GM12891 (cell line): ENCODE data around the gene LHFPL5. TPM values are rescaled to one million over a fixed set of nuclear protein-coding genes. Genes with fewer than 3 reads are reported as not detected.

Experiments used
- DNase-seq: peaks from one replicate; pipeline ENCODE4 v3.0.0; 2011; ENCODE audit warnings: low spot score; ENCODE audit not compliant: insufficient read length
- FAIRE-seq: peaks from 2 replicates; lab custom pipeline; 2011; peaks lifted over from hg19 to GRCh38; lab: Jason Lieb, UNC
- PAX5 ChIP-seq: IDR thresholded peaks from 2 replicates; pipeline ENCODE4 v1.6.1; 2011; ENCODE audit warnings: low read length, moderate library complexity, mild to moderate bottlenecking; ENCODE audit not compliant: insufficient read depth, severe bottlenecking
- POLR2A ChIP-seq: IDR thresholded peaks from 2 replicates; pipeline ENCODE4 v1.6.1; 2011; ENCODE audit warnings: low read depth, low read length, control low read depth
- POLR2AphosphoS5 ChIP-seq: IDR thresholded peaks from 2 replicates; pipeline ENCODE4 v1.6.1; 2011; ENCODE audit warnings: low read depth, low read length, control low read depth
- POU2F2 ChIP-seq: IDR thresholded peaks from 2 replicates; pipeline ENCODE4 v1.6.1; 2011; ENCODE audit warnings: low read depth, mild to moderate bottlenecking, control low read depth, low read length, moderate library complexity
- SPI1 ChIP-seq: IDR thresholded peaks from 2 replicates; pipeline ENCODE4 v1.6.1; 2011; ENCODE audit warnings: low read depth, low read length, control low read depth
- TAF1 ChIP-seq: IDR thresholded peaks from 2 replicates; pipeline ENCODE4 v1.6.1; 2011; ENCODE audit warnings: low read depth, low read length, control low read depth
- polyA plus RNA-seq: library from polyadenylated mRNA; unstranded; fragments of >200 nt; gene quantifications from one replicate; pipeline ENCODE4 v1.2.1, GENCODE V29; 2012; ENCODE audit warnings: low read depth, missing spikeins, inconsistent platforms; ENCODE audit not compliant: missing spikeins

The LHFPL5 gene
- not detected for polyA plus RNA-seq

DNA sequence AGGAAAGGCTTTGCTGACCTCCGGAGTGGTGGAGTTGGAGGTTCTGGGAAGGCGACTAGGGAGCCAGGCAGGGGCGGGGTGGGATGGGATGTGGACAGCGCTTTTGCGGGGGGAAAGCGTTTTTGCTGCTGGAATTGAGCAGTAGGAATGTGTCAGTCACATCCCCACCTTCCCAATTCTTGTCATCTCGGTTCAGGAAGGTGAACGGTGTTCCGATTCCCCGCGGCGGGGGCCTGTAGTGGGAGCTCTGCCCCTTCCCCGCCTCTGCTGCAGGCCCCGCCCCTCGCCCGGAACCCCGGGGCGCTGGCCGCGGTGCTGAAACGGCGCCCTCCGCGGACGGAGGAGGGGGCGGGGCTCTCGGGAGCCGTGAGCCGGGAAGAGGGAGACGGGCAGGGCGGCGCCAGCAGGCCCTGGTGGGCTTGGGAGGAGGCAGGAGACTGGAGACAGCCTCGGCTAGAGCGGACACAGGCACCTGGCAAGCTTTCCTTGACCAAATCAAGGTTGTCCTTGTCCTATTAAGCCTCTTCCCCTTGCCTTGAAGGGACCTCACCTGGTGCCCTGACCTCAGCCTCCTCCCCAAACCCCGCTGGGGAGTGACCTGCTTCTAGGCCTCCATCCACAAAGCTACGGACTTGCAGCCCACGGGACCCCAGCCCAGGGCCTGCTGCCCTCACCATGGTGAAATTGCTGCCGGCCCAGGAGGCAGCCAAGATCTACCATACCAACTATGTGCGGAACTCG lies at the start of gene LHFPL5:
LHFPL5 (plus strand) TSS at position 357 of the 741 bp plus-strand sequence; CDS start at position 676, 319 bp downstream.
- FAIRE-seq (no peak), DNase-seq (peak; percentile 82)
- TF ChIP-seq POLR2A (no peak), SPI1 (no peak), PAX5 (no peak), TAF1 (no peak), POLR2AphosphoS5 (no peak), POU2F2 (no peak)

GRCh38 chr6:35757456-35758123 lies 47.6 kb upstream of the LHFPL5 start:
- 0 out of 2 replicates have a peak, but pooled peaks have one; percentile 32 for TF ChIP-seq SPI1
- TF ChIP-seq POLR2AphosphoS5 = no peak
- DNase-seq = peak; percentile 49
- FAIRE-seq = peak; percentile 75

DNA sequence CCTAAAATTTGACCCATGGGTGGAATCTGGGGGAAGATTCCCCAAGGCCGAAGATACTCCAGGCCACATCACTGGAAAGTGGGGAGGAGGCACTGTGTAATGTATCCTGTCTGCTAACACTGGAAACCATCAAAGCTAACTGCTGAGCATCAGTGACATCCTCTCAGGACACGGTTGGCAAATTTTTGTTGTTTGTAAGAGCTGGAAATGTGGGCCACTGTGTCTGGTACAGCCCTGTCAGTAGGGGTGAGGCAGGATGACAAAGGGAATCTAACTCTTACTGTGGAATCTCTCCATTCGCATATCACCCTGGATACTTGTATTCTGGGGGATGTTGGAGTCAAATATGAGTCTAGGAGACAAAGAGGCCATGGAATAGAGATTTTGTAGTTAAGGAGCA lies 45.7 kb upstream of the LHFPL5 start:
- DNase-seq (no peak), FAIRE-seq (peak; percentile 60)
- TF ChIP-seq TAF1 (no peak), PAX5 (no peak)

GRCh38 chr6:35765739-35766138 lies 39.4 kb upstream of the LHFPL5 start:
- no peak for DNase-seq
- no peak for FAIRE-seq

GRCh38 chr6:35769211-35769610 lies 35.9 kb upstream of the LHFPL5 start:
- peak; percentile 74 for FAIRE-seq
- DNase-seq = no peak
- TF ChIP-seq SPI1 (no peak), POLR2A (no peak)

More at GRCh38 chr6:35765739-35766138, 39.4 kb upstream of the LHFPL5 start:
- no peak for TF ChIP-seq POU2F2
- TF ChIP-seq POLR2AphosphoS5 = no peak
- no peak for TF ChIP-seq POLR2A
- TF ChIP-seq TAF1 = no peak
- TF ChIP-seq SPI1 = no peak
- TF ChIP-seq PAX5 = no peak

- TF ChIP-seq POLR2A (no peak), PAX5 (no peak), POU2F2 (no peak), POLR2AphosphoS5 (no peak), TAF1 (no peak), SPI1 (no peak)
- DNase-seq = no peak
- no peak for FAIRE-seq
These were observed 33.9 kb upstream of the LHFPL5 start for GRCh38 chr6:35771343-35771627.

GRCh38 chr6:35774116-35774794 lies 30.9 kb upstream of the LHFPL5 start:
- FAIRE-seq (no peak), DNase-seq (no peak)
- TF ChIP-seq POLR2A = no peak
- TF ChIP-seq PAX5 = no peak
- no peak for TF ChIP-seq SPI1
- TF ChIP-seq POU2F2 = no peak
- TF ChIP-seq POLR2AphosphoS5 = no peak
- no peak for TF ChIP-seq TAF1

DNA sequence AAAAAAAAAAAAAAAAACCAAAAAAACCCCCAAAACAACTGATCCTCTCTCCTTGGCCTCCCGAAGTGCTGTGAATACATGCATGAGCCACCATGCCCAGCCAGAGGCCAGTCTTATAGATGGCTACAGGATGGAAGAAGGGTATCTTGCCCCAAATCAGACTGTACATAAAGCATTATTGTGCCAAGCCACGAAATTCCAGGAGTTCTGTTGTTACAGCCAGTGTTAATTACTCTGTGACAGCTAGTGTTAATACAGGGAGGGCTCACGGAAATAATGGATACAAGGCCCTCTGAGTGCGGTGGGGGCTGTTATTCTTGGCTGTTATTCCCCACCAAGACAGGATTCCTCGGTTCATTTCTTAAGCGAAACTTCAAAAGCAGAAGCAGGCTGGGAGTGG lies 30.1 kb upstream of the LHFPL5 start:
- DNase-seq = no peak
- no peak for FAIRE-seq
- TF ChIP-seq TAF1 (no peak), POLR2A (no peak), POLR2AphosphoS5 (no peak), PAX5 (no peak), POU2F2 (no peak), SPI1 (no peak)

DNA sequence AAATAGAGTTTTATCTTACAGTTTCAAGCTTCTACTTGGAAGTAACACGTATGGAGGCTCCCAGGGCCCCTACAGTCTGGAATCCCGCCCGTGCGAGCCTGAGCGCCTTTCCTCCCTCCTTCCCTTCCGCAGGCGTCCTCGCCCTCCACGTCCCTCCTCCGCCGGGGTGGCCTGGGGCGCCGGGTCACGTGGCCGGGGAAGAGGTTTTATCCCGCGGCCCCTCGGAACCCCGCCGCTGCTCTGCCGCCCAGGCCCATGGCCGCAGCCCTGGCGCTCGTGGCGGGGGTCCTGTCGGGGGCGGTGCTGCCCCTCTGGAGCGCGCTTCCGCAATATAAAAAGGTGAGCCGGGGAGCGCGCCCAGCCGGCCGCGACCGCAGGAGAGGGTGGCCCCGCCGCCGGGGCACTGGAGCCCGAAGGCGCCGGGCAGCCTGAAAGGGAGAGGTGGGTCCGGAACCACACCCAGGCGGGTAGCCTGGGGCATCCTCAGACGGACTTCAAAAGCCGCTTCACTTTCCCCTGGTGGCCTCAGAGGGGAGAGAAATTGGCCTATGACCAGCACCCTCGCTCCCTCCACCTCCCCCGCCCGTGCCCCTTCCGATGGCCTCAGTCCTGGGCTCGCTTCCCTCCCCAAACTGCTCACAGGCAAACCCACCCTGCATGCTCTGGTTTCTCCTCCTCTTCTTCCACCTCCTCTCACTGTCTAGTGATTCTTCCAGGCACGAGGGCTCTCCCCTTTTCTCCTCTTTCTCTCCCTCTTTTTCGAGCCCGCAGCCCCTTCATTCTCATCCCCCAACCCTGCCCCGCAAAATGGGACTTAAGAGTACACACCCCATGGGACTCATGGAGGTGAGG lies 28.6 kb upstream of the LHFPL5 start, which contains the start of gene CLPSL2:
CLPSL2 (plus strand) TSS at position 235 of the 852 bp plus-strand sequence; CDS start at position 256, 21 bp downstream.
- FAIRE-seq (no peak), DNase-seq (no peak)
- no peak for TF ChIP-seq POU2F2
- TF ChIP-seq TAF1 = no peak
- no peak for TF ChIP-seq SPI1
- TF ChIP-seq POLR2AphosphoS5 = no peak
- TF ChIP-seq POLR2A = no peak
- TF ChIP-seq PAX5 = no peak
